Amniotic epithelial cell (primary cell): ENCODE results near the gene EYA2.
"Not testable (repeated sequence)": the region's sequence is repeated elsewhere in the genome, so short reads cannot be mapped to it uniquely, and the experiment has no call there.

Experiments
- DNase-seq: peaks from one replicate; pipeline ENCODE4 v3.0.0-alpha.2; 2010; ENCODE audit warnings: low read depth

Gene EYA2

GRCh38 chr20:47204850-47205122, 310.1 kb downstream of the EYA2 start:
- not testable (repeated sequence) for DNase-seq

DNA sequence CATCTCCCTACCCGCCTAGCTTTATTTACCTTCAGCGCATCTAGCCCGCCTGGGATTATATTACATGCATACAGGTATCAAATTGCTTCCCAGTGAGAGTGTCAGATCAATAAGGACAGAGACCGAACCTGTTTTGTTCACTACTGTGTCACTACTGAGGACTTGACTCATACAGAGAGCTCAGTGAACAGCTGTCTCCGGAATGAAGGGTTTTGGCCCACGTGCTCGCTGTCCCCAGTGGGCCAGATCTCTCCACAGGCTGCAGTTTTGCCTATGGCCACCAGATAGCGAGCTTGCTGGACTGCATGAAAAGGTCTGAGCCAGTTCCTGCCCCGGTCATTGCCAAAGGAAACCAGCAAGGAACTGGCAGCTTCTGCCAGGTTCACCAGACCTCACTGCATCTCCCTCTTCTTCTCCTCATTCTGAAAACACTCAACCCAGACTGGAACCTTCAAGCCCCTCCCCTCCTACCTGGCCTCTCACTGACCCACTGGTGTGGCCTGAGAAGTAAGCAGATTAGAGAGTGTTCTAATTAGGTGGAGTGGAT, 311.0 kb downstream of the EYA2 start:
- peak; percentile 75 for DNase-seq

DNA sequence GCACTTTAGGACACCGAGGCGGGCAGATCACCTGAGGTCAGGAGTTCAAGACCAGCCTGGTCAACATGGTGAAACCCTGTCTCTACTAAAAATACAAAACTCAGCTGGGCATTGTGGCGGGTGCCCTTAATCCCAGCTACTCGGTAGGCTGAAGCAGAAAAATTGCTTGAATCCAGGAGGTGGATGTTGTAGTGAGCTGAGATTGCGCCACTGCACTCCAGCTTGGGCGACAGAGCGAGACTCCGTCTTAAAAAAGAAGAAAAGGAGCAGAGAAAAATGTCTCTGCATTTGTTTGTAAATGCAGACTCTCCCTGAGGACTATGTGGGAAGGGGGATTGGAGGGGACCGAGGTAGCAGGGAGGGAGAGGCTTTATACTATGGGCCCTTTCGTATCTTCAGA, 311.9 kb downstream of the EYA2 start:
- DNase-seq: not testable (repeated sequence)

DNA sequence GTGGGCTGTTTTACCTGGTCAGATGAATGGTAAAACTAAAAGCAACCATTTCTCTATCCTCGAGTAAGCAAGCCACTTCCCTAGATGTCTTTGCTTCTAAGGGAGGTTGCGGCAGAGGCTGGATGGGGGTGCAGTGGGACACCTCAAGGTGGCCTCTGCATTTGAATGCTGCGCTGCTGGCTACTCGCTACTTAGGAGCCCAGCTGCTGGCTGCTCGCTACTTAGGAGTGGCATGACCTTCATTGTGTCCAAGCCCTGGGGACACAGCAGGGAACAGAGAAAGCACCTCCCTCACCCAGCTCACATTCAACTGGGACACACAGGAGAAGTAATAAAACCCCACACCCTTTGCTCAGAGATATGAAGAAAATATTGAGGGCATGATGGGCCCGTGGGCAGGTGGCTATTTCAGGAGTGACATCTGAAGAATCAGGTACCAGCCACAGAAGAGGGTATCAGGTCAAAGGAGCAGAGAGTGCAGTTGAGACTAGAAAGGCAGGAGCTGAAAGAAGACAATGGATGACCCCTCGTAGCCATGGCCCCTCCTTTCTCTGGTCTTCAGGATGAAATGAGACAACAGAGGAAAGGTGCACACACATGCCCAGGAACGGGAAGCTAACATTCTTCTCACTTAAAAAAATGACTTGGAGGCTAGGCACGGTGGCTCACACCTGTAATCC, 312.5 kb downstream of the EYA2 start:
- no peak for DNase-seq

- no peak for DNase-seq
Observed at GRCh38 chr20:47208534-47209174, 314.0 kb downstream of the EYA2 start.

DNA sequence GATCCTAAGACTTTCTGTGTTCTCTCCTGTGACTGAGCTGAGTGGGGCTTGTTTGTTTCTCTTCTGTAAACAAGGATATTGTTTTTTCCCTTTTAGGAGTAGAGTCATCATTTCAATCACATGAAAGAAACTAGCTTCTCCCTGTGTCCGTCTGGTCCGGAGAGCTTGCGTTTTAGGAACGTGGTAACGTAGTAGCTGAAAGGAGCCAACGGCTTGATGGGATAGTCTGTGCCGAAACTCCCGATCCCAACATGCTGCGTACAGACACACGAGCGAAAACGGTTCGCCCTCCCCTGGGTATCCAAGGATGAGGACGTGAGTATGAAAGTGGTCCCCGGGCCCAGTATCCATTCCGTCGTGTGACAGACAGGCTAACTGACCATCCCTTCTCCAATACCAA, 315.3 kb downstream of the EYA2 start:
- DNase-seq: no peak

DNA sequence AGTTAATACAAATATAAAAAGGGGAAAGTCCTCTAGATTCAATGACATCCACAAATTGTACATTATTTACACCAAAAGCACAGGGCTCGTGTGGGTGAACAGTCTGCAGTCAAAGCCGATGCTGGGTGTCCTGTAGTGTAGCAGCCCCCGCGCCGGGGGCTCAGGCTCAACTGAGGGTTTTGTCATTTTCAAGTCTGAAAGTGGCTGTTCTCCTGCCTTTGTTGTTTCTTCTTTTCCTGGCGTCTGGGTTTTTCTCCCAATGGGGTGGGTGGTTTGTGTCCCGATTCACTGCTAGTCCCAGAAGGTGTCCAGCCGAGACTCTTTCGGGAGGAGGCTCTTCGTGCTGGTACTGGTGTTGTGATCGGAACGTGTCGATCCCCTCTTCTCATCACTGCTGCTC, 315.8 kb downstream of the EYA2 start:
- DNase-seq: no peak

- no peak for DNase-seq
Observed at GRCh38 chr20:47211036-47211435, 316.4 kb downstream of the EYA2 start.

DNA sequence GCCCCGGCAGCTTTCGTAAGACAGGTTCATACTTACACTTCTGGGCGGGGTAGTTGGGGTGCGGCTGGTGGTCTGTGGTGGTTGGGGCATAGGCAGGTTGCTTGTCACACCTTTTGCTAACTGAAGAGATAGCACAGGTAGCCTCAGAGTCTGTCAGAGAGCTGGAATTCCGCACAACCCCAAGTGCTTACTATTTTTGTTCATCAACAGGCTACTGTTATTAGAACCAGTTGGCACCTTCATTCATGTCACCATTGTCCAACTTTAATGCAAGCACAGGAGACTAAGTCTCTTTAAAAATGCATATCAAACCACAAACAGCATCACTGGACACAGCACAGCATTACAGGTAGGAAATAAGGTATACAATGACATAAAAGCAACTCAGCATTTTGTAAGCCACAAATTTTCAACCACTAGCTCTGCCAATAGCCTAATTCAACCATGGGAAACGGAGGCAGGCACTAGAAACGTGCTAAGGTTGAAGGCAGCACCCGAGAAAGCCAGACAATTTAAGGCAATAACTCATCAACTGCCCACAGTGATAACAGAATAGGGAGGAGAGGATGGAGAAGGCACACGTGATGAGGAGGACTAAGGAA, 318.1 kb downstream of the EYA2 start:
- peak; percentile 17 for DNase-seq

DNA sequence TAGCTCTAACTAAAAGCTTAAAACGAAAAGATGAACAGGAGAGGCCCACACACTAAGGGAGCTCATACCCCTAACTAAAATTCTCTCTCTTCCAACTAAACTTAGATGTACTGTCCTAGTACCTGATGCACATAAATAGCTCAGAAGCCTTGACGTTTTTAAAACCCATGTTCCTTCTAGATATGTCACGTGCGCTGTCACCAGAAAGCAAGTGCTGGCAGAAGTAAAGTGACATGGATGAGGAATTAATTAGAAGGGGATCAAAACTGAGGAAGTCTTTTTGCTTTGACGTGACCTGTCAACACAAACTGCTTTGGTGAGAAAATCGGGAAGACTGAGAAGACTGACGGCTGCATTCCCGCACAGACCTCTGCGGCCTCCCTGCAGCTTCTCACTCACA, 319.3 kb downstream of the EYA2 start:
- DNase-seq: no peak

DNA sequence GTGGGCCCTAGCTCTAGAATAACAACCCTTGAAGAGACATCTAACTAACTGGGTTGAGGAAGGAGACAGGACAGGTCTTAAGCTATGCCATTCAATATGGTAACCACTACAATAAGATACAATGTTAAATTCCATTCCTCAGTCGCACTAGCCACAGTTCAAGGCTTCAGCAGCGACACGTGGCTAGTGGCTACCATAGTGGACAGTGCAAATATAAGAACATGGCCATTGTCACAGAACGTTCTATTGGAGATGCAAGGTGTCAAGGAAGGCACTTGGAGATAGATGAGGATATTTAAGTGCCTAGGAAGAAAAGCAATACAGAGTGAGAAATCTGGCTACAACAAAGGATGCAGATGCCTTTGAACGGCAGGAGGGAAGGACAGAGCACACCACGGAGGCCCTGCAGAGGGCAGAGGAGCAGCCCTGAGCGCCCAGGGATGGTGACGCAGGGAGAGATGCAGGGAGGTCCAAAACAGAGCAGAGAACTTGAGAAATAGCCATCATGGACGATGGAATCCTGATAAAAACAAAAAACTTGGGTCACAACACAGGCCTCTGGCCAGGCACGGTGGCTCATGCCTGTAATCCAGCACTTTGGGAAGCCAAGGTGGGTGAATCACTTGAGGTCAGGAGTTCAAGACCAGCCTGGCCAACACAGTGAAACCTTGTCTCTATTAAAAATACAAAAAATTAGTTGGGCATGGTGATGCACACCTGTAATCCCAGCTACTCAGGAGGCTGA, 321.2 kb downstream of the EYA2 start:
- DNase-seq: peak; percentile 23

- no peak for DNase-seq
Observed at GRCh38 chr20:47216819-47217410, 322.3 kb downstream of the EYA2 start.

GRCh38 chr20:47217482-47218446, 323.1 kb downstream of the EYA2 start:
- no peak for DNase-seq

DNA sequence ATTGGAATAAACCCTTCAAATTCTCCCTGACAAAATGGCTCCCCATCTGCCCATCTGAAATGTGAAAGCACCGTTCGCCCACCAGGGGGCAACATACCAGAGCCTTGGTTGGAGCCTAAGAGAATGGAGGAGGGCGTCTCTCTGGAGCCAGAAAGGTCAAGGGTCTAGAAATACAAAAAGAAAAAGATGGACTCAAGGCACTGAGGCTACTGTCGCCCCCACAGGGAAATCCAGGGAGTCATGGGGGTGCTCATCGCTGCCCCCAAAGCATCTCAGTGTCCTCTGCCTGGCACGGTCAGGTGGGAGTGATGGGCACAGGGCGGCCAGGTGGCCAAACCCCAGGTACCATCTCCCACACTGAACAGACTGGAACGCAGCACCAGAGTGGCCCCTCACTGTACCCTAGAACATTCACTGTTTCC, 325.5 kb downstream of the EYA2 start:
- no peak for DNase-seq

- DNase-seq: no peak
Observed at GRCh38 chr20:47221036-47221625, 326.5 kb downstream of the EYA2 start.

- DNase-seq: no peak
Observed at GRCh38 chr20:47222468-47223119, 328.0 kb downstream of the EYA2 start.

GRCh38 chr20:47223896-47224295, 329.3 kb downstream of the EYA2 start:
- DNase-seq: no peak

DNA sequence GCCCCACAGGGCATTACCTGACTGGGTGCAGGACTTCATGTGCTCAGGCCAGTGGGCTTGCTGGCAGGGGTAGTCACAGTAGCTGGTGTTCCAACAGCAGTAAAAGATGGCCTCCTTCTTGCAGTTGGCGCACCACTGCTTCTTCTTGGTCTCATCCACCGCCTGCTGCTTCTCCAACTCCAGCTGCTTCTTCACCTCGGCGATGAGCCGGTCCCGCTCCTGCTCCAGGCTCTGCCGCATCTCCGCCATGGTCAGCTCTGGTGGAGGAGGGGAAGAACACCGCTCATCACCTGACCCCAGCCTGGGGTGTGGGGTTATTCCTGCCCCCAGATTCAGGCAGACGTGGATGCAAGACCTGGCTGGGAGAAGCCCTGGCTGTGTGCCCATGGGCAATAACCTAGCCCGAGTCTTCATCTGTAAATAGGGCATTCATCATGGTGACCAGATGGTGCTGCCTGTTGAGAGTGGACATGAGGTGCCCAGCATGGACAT, 329.7 kb downstream of the EYA2 start:
- DNase-seq: no peak

DNA sequence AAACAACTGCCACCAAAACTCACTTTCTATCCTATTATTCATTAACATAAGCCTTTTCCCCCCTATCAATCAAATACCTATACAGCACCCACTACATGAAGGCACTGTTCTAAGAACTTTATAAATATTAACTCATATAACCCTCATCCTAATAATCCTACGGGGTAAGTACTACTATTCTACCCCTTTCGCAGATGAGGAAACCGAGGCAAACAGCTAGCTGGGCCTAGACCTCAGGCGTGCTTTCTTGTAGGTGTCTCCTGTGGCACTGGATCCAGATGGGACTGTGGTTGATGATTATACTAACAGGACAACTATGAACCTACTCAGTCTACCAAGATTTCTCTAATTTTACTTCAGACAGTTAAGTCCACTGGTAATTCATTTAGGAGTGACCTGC, 330.2 kb downstream of the EYA2 start:
- DNase-seq: no peak

DNA sequence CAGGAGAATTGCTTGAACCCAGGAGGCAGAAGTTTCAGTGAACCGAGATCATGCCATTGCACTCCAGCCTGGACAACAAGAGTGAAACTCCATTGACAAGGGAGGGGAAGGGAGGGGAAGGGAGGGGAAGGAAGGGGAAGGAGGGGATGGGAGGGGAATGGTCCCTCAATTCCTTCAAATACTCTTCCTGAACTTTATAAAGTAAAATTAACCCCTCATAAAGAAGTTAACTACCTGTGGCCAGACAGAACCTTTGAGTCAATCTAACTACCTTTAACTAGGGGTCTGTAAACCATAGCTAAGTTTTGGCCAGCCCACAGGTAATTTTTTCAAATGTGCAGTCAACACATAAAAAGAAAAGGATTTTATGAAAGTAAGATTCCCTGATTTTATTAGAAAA, 330.8 kb downstream of the EYA2 start:
- DNase-seq: no peak
